ENCODE results near the gene PPP4R2. TPM values are rescaled to one million over a fixed set of nuclear protein-coding genes. Genes with fewer than 3 reads are reported as not detected.

PPP4R2 gene
- total and polyA plus RNA-seq, 10 of the 15 experiments (the other 5 are each of a cell fraction or from before 2014, with no cell fraction given) = 16.7 to 83.4 (median 38.9) TPM

GRCh38 chr3:73010158-73010557 lies 13.5 kb downstream of the PPP4R2 start:
- Histone ChIP-seq H4K20me1 (ENCODE audit: control insufficient read depth, insufficient read depth) (no peaks in the 10 kb centered on the region), H3K4me3 (no peak overlapping the region), H3K36me3 (ENCODE audit: control insufficient read depth in 2 of 2, insufficient read depth in 2 of 2, low read length in 1 of 2) (peaks cover 0 to 28% of the 10 kb centered on the region in 2 experiments; a peak in 3 of 4 replicates), H3K27ac (ENCODE audit: control insufficient read depth, insufficient read depth) (no peak overlapping the region), H3K4me1 (ENCODE audit: control insufficient read depth, insufficient read depth, low read length) (no peaks in the 10 kb centered on the region), H3K27me3 (replicated peaks in 1 of 2; ENCODE audit: control insufficient read depth in 2 of 2, insufficient read depth in 2 of 2, low read length in 1 of 2) (no peaks in the 10 kb centered on the region), H3K79me2 (ENCODE audit: control insufficient read depth, insufficient read depth, low read length) (peaks cover 88% of the 10 kb centered on the region), H3K4me2 (ENCODE audit: control insufficient read depth, insufficient read depth) (no peak overlapping the region), H3K9me3 (replicated peaks; ENCODE audit: control insufficient read depth, insufficient read depth, low read length) (no peaks in the 10 kb centered on the region; the same call in 1 of the 3 replicates), H2AFZ (ENCODE audit: control insufficient read depth, low read depth, low read length) (no peak overlapping the region), H3K9ac (ENCODE audit: control insufficient read depth, insufficient read depth, low read length) (no peak overlapping the region)
- in situ Hi-C loops (cut with MboI) (no loop called here), intact Hi-C loops (cut with micrococcal nuclease; ENCODE audit: unreplicated experiment) (no loop called here)
- WGBS (ENCODE audit: insufficient coverage, insufficient replicate concordance, low lambda C conversion rate, missing lambda C conversion rate) = 89% methylated on average over 6 of the region's 6 CpGs
- ATAC-seq (no peak), FAIRE-seq (no peak), DNase-seq (ENCODE audit: low read depth, low spot score) (no peak)
- ChIA-PET SMC1A (ENCODE audit: uncharacterized antibody, unreplicated experiment) (interaction anchor here (0.6 to 2.5 kb wide), 3 partner anchors 10 to 46 kb away, joined by 3 to 10 read pairs (median 5); no protein-coding TSS in a partner anchor), RAD21 (ENCODE audit: unreplicated experiment) (interaction anchor here (1.3 kb wide), 1 partner anchor 47 kb away, joined by 4 read pairs; no protein-coding TSS in a partner anchor), POLR2A (interaction anchor here (0.8 to 1.3 kb wide), 3 partner anchors 12 to 184 kb away, joined by 3 read pairs; no protein-coding TSS in a partner anchor), CTCF (interaction anchor here (0.8 to 3.0 kb wide), 6 partner anchors 11 to 48 kb away, joined by 3 to 25 read pairs (median 4); partner anchors contain the start of gene PPP4R2)
- no TSS peak for BruUV-seq (replicated peaks)
- no peak for TF ChIP-seq TCF3 (IDR thresholded peaks at IDR 0.05; ENCODE audit: borderline replicate concordance, insufficient read depth, low read depth, low read length)
- TF ChIP-seq NFIC (IDR thresholded peaks at IDR 0.05; ENCODE audit: low read depth, low read length) = no peak
- TF ChIP-seq CHD4 (IDR thresholded peaks at IDR 0.05) = no peak
- no peak for TF ChIP-seq PAX8 (IDR thresholded peaks at IDR 0.05)
- no peak for TF ChIP-seq NR2F1 (conservative IDR thresholded peaks at IDR 0.05)
- TF ChIP-seq CEBPB (IDR thresholded peaks at IDR 0.05; ENCODE audit: borderline replicate concordance in 1 of 2, low read depth in 2 of 2, low read length in 2 of 2) = no peak
- TF ChIP-seq, protein P1, sequence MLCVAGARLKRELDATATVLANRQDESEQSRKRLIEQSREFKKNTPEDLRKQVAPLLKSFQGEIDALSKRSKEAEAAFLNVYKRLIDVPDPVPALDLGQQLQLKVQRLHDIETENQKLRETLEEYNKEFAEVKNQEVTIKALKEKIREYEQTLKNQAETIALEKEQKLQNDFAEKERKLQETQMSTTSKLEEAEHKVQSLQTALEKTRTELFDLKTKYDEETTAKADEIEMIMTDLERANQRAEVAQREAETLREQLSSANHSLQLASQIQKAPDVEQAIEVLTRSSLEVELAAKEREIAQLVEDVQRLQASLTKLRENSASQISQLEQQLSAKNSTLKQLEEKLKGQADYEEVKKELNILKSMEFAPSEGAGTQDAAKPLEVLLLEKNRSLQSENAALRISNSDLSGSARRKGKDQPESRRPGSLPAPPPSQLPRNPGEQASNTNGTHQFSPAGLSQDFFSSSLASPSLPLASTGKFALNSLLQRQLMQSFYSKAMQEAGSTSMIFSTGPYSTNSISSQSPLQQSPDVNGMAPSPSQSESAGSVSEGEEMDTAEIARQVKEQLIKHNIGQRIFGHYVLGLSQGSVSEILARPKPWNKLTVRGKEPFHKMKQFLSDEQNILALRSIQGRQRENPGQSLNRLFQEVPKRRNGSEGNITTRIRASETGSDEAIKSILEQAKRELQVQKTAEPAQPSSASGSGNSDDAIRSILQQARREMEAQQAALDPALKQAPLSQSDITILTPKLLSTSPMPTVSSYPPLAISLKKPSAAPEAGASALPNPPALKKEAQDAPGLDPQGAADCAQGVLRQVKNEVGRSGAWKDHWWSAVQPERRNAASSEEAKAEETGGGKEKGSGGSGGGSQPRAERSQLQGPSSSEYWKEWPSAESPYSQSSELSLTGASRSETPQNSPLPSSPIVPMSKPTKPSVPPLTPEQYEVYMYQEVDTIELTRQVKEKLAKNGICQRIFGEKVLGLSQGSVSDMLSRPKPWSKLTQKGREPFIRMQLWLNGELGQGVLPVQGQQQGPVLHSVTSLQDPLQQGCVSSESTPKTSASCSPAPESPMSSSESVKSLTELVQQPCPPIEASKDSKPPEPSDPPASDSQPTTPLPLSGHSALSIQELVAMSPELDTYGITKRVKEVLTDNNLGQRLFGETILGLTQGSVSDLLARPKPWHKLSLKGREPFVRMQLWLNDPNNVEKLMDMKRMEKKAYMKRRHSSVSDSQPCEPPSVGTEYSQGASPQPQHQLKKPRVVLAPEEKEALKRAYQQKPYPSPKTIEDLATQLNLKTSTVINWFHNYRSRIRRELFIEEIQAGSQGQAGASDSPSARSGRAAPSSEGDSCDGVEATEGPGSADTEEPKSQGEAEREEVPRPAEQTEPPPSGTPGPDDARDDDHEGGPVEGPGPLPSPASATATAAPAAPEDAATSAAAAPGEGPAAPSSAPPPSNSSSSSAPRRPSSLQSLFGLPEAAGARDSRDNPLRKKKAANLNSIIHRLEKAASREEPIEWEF (IDR thresholded peaks at IDR 0.05; ENCODE audit: insufficient replicate concordance, low read depth, low read length) = no peak
- no peak for TF ChIP-seq RCOR1 (conservative IDR thresholded peaks at IDR 0.05; ENCODE audit: low read depth, low read length)
- no peak for TF ChIP-seq CBX5 (IDR thresholded peaks at IDR 0.05; ENCODE audit: low read depth)
- TF ChIP-seq CHD1 (IDR thresholded peaks at IDR 0.05; ENCODE audit: low read depth, low read length) = no peak
- no peak for TF ChIP-seq ZNF274 (IDR thresholded peaks at IDR 0.05; ENCODE audit: insufficient read depth, insufficient read length)
- no peak for TF ChIP-seq SMAD5 (IDR thresholded peaks at IDR 0.05; ENCODE audit: low read depth)
- TF ChIP-seq NFYA (IDR thresholded peaks at IDR 0.05; ENCODE audit: borderline replicate concordance, low read depth, low read length) = no peak
- TF ChIP-seq HSF1 (IDR thresholded peaks at IDR 0.05; ENCODE audit: low read depth, low read length) = no peak
- no peak for TF ChIP-seq ZBED1 (IDR thresholded peaks at IDR 0.05; ENCODE audit: borderline replicate concordance)
- TF ChIP-seq, protein P2, sequence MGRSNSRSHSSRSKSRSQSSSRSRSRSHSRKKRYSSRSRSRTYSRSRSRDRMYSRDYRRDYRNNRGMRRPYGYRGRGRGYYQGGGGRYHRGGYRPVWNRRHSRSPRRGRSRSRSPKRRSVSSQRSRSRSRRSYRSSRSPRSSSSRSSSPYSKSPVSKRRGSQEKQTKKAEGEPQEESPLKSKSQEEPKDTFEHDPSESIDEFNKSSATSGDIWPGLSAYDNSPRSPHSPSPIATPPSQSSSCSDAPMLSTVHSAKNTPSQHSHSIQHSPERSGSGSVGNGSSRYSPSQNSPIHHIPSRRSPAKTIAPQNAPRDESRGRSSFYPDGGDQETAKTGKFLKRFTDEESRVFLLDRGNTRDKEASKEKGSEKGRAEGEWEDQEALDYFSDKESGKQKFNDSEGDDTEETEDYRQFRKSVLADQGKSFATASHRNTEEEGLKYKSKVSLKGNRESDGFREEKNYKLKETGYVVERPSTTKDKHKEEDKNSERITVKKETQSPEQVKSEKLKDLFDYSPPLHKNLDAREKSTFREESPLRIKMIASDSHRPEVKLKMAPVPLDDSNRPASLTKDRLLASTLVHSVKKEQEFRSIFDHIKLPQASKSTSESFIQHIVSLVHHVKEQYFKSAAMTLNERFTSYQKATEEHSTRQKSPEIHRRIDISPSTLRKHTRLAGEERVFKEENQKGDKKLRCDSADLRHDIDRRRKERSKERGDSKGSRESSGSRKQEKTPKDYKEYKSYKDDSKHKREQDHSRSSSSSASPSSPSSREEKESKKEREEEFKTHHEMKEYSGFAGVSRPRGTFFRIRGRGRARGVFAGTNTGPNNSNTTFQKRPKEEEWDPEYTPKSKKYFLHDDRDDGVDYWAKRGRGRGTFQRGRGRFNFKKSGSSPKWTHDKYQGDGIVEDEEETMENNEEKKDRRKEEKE (IDR thresholded peaks at IDR 0.05) = no peak
